ENCODE measurements around the gene SVEP1.

The SVEP1 gene

GRCh38 chr9:110319781-110320492 lies 259.6 kb downstream of the SVEP1 start:
- DNase-seq (ENCODE audit: low read depth in 2 of 2): no peak

GRCh38 chr9:110317911-110318310 lies 261.6 kb downstream of the SVEP1 start:
- DNase-seq (ENCODE audit: low read depth in 2 of 2): no peak

GRCh38 chr9:110316261-110317075 lies 263.1 kb downstream of the SVEP1 start:
- DNase-seq (ENCODE audit: low read depth in 2 of 2): no peak
